ENCODE results near the gene RACGAP1. TPM values are rescaled to one million over a fixed set of nuclear protein-coding genes. Genes with fewer than 3 reads are reported as not detected.

The RACGAP1 gene
- total RNA-seq, 3 donors from 2014 or later (not counting 1 experiment from before 2014, with no cell fraction given), result 6.1 to 11.6 (median 8.7) TPM

DNA sequence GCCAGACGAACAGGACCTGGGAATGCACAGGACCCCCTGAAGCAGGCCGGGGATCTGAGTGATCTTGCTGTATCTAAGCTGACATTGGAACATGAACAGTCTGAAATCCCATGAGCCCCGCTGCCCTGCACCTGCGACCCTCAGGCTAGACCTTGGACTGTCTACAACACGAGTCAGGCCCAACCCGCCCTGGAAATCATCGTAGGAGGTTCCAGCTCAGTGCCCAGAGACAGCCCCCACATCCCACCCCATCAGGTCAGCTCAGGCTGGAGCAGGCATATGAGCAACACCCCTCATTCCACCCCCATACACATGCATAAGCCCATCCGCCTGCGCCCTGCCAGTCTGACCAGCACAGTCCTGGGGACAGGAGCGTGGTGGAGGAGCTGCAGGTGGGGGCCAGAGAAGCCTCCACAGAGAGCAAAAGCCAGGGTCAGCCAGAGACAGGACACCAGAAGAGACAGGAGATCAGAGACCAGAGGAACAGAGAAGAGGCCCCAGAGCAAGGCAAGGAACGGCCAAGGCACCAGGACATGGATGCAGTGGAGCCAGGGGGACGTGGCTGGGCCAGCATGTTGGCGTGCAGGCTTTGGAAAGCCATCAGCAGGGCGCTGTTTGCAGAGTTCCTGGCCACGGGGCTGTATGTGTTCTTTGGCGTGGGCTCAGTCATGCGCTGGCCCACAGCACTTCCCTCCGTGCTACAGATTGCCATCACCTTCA, 52.5 kb downstream of the RACGAP1 start, which contains the start of gene AQP6:
TSS of gene AQP6 (plus strand) at position 307 of the 720 bp plus-strand sequence. CDS start at position 534, 227 bp downstream.
- no peaks in the 10 kb centered on the region for H3K4me1 Mint-ChIP-seq
- Histone ChIP-seq H3K27me3 (ENCODE audit: control insufficient read depth, insufficient read depth, low read length) (peaks cover 3% of the 10 kb centered on the region), H3K4me1 (ENCODE audit: control insufficient read depth, insufficient read depth, low read length) (peaks cover 2% of the 10 kb centered on the region), H3K27ac (ENCODE audit: low read length) (no peak within 1 kb of the TSS), H3K4me3 (ENCODE audit: low read length) (no peak within 1 kb of the TSS), H3K9me3 (ENCODE audit: control insufficient read depth, insufficient read depth, low read length) (no peaks in the 10 kb centered on the region), H3K36me3 (ENCODE audit: control insufficient read depth, insufficient read depth, low read length) (no peaks in the 10 kb centered on the region)
- TF ChIP-seq, protein P1, sequence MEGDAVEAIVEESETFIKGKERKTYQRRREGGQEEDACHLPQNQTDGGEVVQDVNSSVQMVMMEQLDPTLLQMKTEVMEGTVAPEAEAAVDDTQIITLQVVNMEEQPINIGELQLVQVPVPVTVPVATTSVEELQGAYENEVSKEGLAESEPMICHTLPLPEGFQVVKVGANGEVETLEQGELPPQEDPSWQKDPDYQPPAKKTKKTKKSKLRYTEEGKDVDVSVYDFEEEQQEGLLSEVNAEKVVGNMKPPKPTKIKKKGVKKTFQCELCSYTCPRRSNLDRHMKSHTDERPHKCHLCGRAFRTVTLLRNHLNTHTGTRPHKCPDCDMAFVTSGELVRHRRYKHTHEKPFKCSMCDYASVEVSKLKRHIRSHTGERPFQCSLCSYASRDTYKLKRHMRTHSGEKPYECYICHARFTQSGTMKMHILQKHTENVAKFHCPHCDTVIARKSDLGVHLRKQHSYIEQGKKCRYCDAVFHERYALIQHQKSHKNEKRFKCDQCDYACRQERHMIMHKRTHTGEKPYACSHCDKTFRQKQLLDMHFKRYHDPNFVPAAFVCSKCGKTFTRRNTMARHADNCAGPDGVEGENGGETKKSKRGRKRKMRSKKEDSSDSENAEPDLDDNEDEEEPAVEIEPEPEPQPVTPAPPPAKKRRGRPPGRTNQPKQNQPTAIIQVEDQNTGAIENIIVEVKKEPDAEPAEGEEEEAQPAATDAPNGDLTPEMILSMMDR (IDR thresholded peaks at IDR 0.05), result no peak
- intact Hi-C loops (cut with micrococcal nuclease), result no loop called here
- no peaks in the 10 kb centered on the region for H3K27me3 Mint-ChIP-seq (ENCODE audit: low read depth in 2 of 2)
- H3K27ac Mint-ChIP-seq, result no peak within 1 kb of the TSS
- no peak within 1 kb of the TSS for H3K4me3 Mint-ChIP-seq
- ATAC-seq (no peak), DNase-seq (no peak)
- 84% methylated on average over 18 of the region's 18 CpGs for WGBS (ENCODE audit: insufficient coverage)
- no peaks in the 10 kb centered on the region for H3K36me3 Mint-ChIP-seq
- no peaks in the 10 kb centered on the region for H3K9me3 Mint-ChIP-seq

DNA sequence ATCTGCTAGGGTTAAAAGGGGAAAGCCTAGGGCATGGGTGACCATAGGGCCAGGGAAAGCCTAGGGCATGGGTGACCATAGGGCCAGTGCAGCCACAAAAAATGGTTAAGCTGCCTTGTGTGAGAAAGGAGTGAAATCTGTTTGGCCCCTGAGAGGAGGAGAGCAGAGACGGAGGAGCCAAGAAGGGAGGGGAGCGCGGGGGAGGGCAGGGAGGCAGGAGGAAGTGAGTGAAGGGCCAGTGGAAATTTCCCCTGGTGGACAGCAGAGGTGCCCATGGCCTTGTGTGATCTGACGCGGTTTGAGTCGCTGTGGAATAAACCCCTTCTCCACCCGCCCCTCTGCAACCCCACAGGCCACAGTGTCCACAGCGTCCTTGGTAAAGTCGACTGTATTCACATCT, 53.2 kb downstream of the RACGAP1 start:
- Histone ChIP-seq H3K4me3 (ENCODE audit: low read length) (no peak overlapping the region), H3K27me3 (ENCODE audit: control insufficient read depth, insufficient read depth, low read length) (peaks cover 4% of the 10 kb centered on the region), H3K27ac (ENCODE audit: low read length) (no peak overlapping the region), H3K9me3 (ENCODE audit: control insufficient read depth, insufficient read depth, low read length) (no peaks in the 10 kb centered on the region), H3K4me1 (ENCODE audit: control insufficient read depth, insufficient read depth, low read length) (peaks cover 9% of the 10 kb centered on the region), H3K36me3 (ENCODE audit: control insufficient read depth, insufficient read depth, low read length) (no peaks in the 10 kb centered on the region)
- Mint-ChIP-seq H3K36me3 (no peaks in the 10 kb centered on the region), H3K4me3 (no peak overlapping the region), H3K9me3 (no peaks in the 10 kb centered on the region), H3K27me3 (ENCODE audit: low read depth in 2 of 2) (peaks cover 0 to under 1% of the 10 kb centered on the region in 2 donors), H3K4me1 (peaks cover 0 to 2% of the 10 kb centered on the region in 2 donors), H3K27ac (no peak overlapping the region)
- 89% methylated on average over 8 of the region's 9 CpGs for WGBS (ENCODE audit: insufficient coverage)
- intact Hi-C loops (cut with micrococcal nuclease), result no loop called here
- TF ChIP-seq, protein P1 (IDR thresholded peaks at IDR 0.05), result no peak
- ATAC-seq (no peak), DNase-seq (no peak)

DNA sequence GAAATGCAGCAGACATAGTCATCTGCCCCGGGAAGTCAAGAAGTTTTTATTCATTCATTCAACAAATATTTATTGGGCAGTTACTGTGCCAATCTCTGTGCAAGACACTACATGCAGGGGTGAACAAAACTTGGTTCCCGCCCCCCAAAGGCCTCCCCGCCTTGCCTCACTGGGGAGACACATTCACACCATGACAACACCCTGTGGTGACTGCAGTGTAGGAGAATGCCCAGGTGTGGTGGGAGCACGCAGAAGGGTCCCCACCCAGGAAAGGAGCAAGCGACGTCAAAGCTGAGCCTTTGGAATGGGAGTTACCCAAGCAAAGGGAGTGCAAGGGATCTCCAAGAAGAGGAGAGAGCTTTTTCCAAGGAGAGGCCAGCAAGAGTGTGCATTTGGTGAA, 54.2 kb downstream of the RACGAP1 start:
- peaks cover 4% of the 10 kb centered on the region for H3K27me3 ChIP-seq (ENCODE audit: control insufficient read depth, insufficient read depth, low read length)

More for the DNA sequence above, 54.2 kb downstream of the RACGAP1 start:
- peaks cover 14% of the 10 kb centered on the region for H3K4me1 ChIP-seq (ENCODE audit: control insufficient read depth, insufficient read depth, low read length)
- H3K27ac ChIP-seq (ENCODE audit: low read length), result no peak overlapping the region
- no peak overlapping the region for H3K4me3 ChIP-seq (ENCODE audit: low read length)
- Mint-ChIP-seq H3K27me3 (ENCODE audit: low read depth in 2 of 2) (peaks cover 5 to 7% of the 10 kb centered on the region in 2 donors), H3K36me3 (no peaks in the 10 kb centered on the region), H3K4me3 (no peak overlapping the region), H3K4me1 (peaks cover 0 to 5% of the 10 kb centered on the region in 2 donors), H3K27ac (no peak overlapping the region), H3K9me3 (no peaks in the 10 kb centered on the region)
- no peaks in the 10 kb centered on the region for H3K9me3 ChIP-seq (ENCODE audit: control insufficient read depth, insufficient read depth, low read length)
- WGBS (ENCODE audit: insufficient coverage), result 91% methylated on average over 5 of the region's 6 CpGs
- intact Hi-C loops (cut with micrococcal nuclease), result no loop called here
- H3K36me3 ChIP-seq (ENCODE audit: control insufficient read depth, insufficient read depth, low read length), result no peaks in the 10 kb centered on the region
- DNase-seq, result no peak
- TF ChIP-seq, protein P1 (IDR thresholded peaks at IDR 0.05), result no peak
- ATAC-seq, result no peak

Data from natural killer cell (primary cell).